ENCODE measurements around the gene PPIP5K1.

DNA sequence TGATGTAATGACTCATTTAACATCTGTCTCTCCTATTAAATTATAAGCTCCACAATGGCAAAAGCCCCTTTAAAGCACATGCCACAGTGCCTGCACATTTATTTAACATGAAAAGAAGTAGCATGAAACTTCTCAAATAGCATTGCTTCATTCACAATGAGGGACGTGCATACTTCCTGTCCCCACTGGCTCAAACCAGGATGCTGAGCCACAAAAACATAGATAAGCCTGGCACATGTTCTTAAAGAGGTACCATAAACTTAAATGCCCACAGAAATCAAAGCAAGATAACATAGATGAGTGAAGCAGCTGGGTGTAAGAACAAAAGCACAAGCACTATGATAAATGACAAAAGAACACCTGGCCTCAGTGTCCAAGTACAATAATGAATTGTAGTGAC, 100.8 kb downstream of the PPIP5K1 start:
- TF ChIP-seq, protein P1, sequence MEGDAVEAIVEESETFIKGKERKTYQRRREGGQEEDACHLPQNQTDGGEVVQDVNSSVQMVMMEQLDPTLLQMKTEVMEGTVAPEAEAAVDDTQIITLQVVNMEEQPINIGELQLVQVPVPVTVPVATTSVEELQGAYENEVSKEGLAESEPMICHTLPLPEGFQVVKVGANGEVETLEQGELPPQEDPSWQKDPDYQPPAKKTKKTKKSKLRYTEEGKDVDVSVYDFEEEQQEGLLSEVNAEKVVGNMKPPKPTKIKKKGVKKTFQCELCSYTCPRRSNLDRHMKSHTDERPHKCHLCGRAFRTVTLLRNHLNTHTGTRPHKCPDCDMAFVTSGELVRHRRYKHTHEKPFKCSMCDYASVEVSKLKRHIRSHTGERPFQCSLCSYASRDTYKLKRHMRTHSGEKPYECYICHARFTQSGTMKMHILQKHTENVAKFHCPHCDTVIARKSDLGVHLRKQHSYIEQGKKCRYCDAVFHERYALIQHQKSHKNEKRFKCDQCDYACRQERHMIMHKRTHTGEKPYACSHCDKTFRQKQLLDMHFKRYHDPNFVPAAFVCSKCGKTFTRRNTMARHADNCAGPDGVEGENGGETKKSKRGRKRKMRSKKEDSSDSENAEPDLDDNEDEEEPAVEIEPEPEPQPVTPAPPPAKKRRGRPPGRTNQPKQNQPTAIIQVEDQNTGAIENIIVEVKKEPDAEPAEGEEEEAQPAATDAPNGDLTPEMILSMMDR (IDR thresholded peaks at IDR 0.05; ENCODE audit: borderline replicate concordance, extremely low read depth, low read length, poor library complexity, severe bottlenecking) = no peak
- TF ChIP-seq EZH2 (IDR thresholded peaks at IDR 0.05; ENCODE audit: borderline replicate concordance, low read depth, low read length, severe bottlenecking) = no peak

Data from DND-41 (cell line).